Body of pancreas (tissue), 4 donors: ENCODE measurements around the gene PTH2R.

Experiments used
- CTCF ChIP-seq, 7 experiments: fragments of 450-650 bp in 4 of 7; fragments of 200-600 bp in 3 of 7; sonication (generic) in 3 of 7; IDR thresholded peaks; one replicate each; pipeline ENCODE4 v1.5.1; 2016 to 2019; ENCODE audit warnings: antibody characterized with exemption in 7 of 7
- POLR2A ChIP-seq, 3 donors: fragments of 450-650 bp; IDR thresholded peaks; one replicate each; pipeline ENCODE4 v1.6.1; 2016; ENCODE audit warnings: antibody characterized with exemption in 3 of 3, mild to moderate bottlenecking in 2 of 3

GRCh38 chr2:208386541-208386940 lies 20.1 kb upstream of the PTH2R start:
- TF ChIP-seq CTCF (IDR thresholded peaks at IDR 0.05) (no peak), POLR2A (IDR thresholded peaks at IDR 0.05) (no peak)
